CD4-positive, alpha-beta T cell treated with Interleukin-6 for 4 hours (primary cell): ENCODE measurements around the gene RBM41.

ENCODE experiments used
- DNase-seq: peaks from one replicate; pipeline ENCODE4 v3.0.0-alpha.2; 2020; ENCODE audit warnings: mixed read lengths

RBM41 gene

GRCh38 chrX:107025545-107025944, 93.1 kb downstream of the RBM41 start:
- no peak for DNase-seq

- DNase-seq: no peak
These were observed 103.7 kb downstream of the RBM41 start for GRCh38 chrX:107014936-107015335.
